ENCODE measurements around the gene ZNF776.

The ZNF776 gene

GRCh38 chr19:57778336-57778735 is 31.7 kb downstream of the ZNF776 start:
- Histone ChIP-seq H3K4me3 (no peak overlapping the region), H3K4me1 (no peaks in the 10 kb centered on the region), H3K27me3 (no peaks in the 10 kb centered on the region), H3K9me3 (peaks cover 22 to 99% (median 96%) of the 10 kb centered on the region in 3 donors), H3K36me3 (peaks cover 89 to 99% (median 96%) of the 10 kb centered on the region in 3 donors), H3K27ac (no peak overlapping the region)
- no peak for TF ChIP-seq CTCF (IDR thresholded peaks at IDR 0.05)
- no peak for DNase-seq
- intact Hi-C loops (cut with DNase I; ENCODE audit: low total_unique reads), result no loop called here

GRCh38 chr19:57779220-57779845 is 32.7 kb downstream of the ZNF776 start:
- Histone ChIP-seq H3K36me3 (peaks cover 88 to 100% (median 95%) of the 10 kb centered on the region in 3 donors), H3K4me3 (no peak overlapping the region), H3K9me3 (peaks cover 22 to 99% (median 97%) of the 10 kb centered on the region in 3 donors), H3K27ac (no peak overlapping the region), H3K4me1 (no peaks in the 10 kb centered on the region), H3K27me3 (no peaks in the 10 kb centered on the region)
- intact Hi-C loops (cut with DNase I; ENCODE audit: low total_unique reads), result no loop called here
- no peak for DNase-seq
- no peak for TF ChIP-seq CTCF (IDR thresholded peaks at IDR 0.05)

- Histone ChIP-seq H3K9me3 (peaks cover 5 to 96% (median 91%) of the 10 kb centered on the region in 3 donors), H3K4me3 (no peak overlapping the region), H3K27me3 (no peaks in the 10 kb centered on the region), H3K36me3 (peaks cover 86 to 90% (median 87%) of the 10 kb centered on the region in 3 donors), H3K4me1 (no peaks in the 10 kb centered on the region), H3K27ac (no peak overlapping the region)
- intact Hi-C loops (cut with DNase I; ENCODE audit: low total_unique reads), result no loop called here
- no peak for TF ChIP-seq CTCF (IDR thresholded peaks at IDR 0.05)
- no peak for DNase-seq
Observed at GRCh38 chr19:57786286-57786685, 39.7 kb downstream of the ZNF776 start.

GRCh38 chr19:57786906-57787305 is 40.3 kb downstream of the ZNF776 start:
- H3K9me3 ChIP-seq, result peaks cover 3 to 95% (median 88%) of the 10 kb centered on the region in 3 donors
- intact Hi-C loops (cut with DNase I; ENCODE audit: low total_unique reads), result no loop called here

GRCh38 chr19:57788114-57788692 is 41.6 kb downstream of the ZNF776 start:
- H3K4me1 ChIP-seq, result no peaks in the 10 kb centered on the region
- H3K27me3 ChIP-seq, result no peaks in the 10 kb centered on the region
- intact Hi-C loops (cut with DNase I; ENCODE audit: low total_unique reads), result no loop called here
- H3K27ac ChIP-seq, result no peak overlapping the region
- peaks cover 86 to 95% (median 93%) of the 10 kb centered on the region in 3 donors for H3K36me3 ChIP-seq
- TF ChIP-seq CTCF (IDR thresholded peaks at IDR 0.05), result no peak
- DNase-seq, result no peak
- no peak overlapping the region for H3K4me3 ChIP-seq
- H3K9me3 ChIP-seq, result peaks cover 0 to 94% (median 86%) of the 10 kb centered on the region in 3 donors

More at GRCh38 chr19:57786906-57787305, 40.3 kb downstream of the ZNF776 start:
- no peak for TF ChIP-seq CTCF (IDR thresholded peaks at IDR 0.05)
- Histone ChIP-seq H3K4me1 (no peaks in the 10 kb centered on the region), H3K27me3 (no peaks in the 10 kb centered on the region), H3K27ac (no peak overlapping the region), H3K36me3 (peaks cover 86 to 89% (median 86%) of the 10 kb centered on the region in 3 donors), H3K4me3 (no peak overlapping the region)
- no peak for DNase-seq
